ENCODE data around the gene CNKSR3.

Gene CNKSR3

GRCh38 chr6:154406869-154407268 lies 103.6 kb downstream of the CNKSR3 start:
- no peak for TF ChIP-seq TOX (CRISPR knock-in tag; IDR thresholded peaks at IDR 0.05; ENCODE audit: borderline replicate concordance)
- no peak for TF ChIP-seq PPARA (CRISPR knock-in tag; IDR thresholded peaks at IDR 0.05; ENCODE audit: borderline replicate concordance)
- TF ChIP-seq ESRRG (CRISPR knock-in tag; IDR thresholded peaks at IDR 0.05) = no peak
- no peak for TF ChIP-seq CSRNP3 (CRISPR knock-in tag; IDR thresholded peaks at IDR 0.05)
- TF ChIP-seq GLIS3 (CRISPR knock-in tag; IDR thresholded peaks at IDR 0.05) = no peak
- ATAC-seq = no peak

GRCh38 chr6:154406301-154406700 lies 104.2 kb downstream of the CNKSR3 start:
- ATAC-seq = no peak
- TF ChIP-seq ZFP30 (CRISPR knock-in tag; IDR thresholded peaks at IDR 0.05) (no peak), POU6F1 (CRISPR knock-in tag; IDR thresholded peaks at IDR 0.05; ENCODE audit: borderline replicate concordance, low read depth) (no peak), PATZ1 (CRISPR knock-in tag; IDR thresholded peaks at IDR 0.05; ENCODE audit: borderline replicate concordance) (no peak)

- peak; percentile 38; the same call in 2 of the 3 replicates for ATAC-seq
- TF ChIP-seq TCF4 (CRISPR knock-in tag; IDR thresholded peaks at IDR 0.05; ENCODE audit: borderline replicate concordance) (no peak), BACH2 (CRISPR knock-in tag; IDR thresholded peaks at IDR 0.05; ENCODE audit: borderline replicate concordance) (no peak), CSRNP3 (CRISPR knock-in tag; IDR thresholded peaks at IDR 0.05) (no peak), CREB5 (CRISPR knock-in tag; IDR thresholded peaks at IDR 0.05; ENCODE audit: low read depth) (no peak), CSDC2 (CRISPR knock-in tag; IDR thresholded peaks at IDR 0.05) (no peak)
Observed at GRCh38 chr6:154404791-154405400, 105.6 kb downstream of the CNKSR3 start.

GRCh38 chr6:154403788-154404187 lies 106.7 kb downstream of the CNKSR3 start:
- ATAC-seq = peak; percentile 88
- TF ChIP-seq CSDC2 (CRISPR knock-in tag; IDR thresholded peaks at IDR 0.05) (no peak), ZFP30 (CRISPR knock-in tag; IDR thresholded peaks at IDR 0.05) (no peak), TOX (CRISPR knock-in tag; IDR thresholded peaks at IDR 0.05; ENCODE audit: borderline replicate concordance) (no peak), ZFP3 (CRISPR knock-in tag; IDR thresholded peaks at IDR 0.05) (no peak), PATZ1 (CRISPR knock-in tag; IDR thresholded peaks at IDR 0.05; ENCODE audit: borderline replicate concordance) (no peak), ZNF70 (CRISPR knock-in tag; IDR thresholded peaks at IDR 0.05) (no peak), OSR1 (CRISPR knock-in tag; IDR thresholded peaks at IDR 0.05) (no peak), ZC3H10 (CRISPR knock-in tag; IDR thresholded peaks at IDR 0.05) (no peak), SNAI2 (CRISPR knock-in tag; IDR thresholded peaks at IDR 0.05) (no peak), PPARA (CRISPR knock-in tag; IDR thresholded peaks at IDR 0.05; ENCODE audit: borderline replicate concordance) (no peak), BACH2 (CRISPR knock-in tag; IDR thresholded peaks at IDR 0.05; ENCODE audit: borderline replicate concordance) (no peak), TCF4 (CRISPR knock-in tag; IDR thresholded peaks at IDR 0.05; ENCODE audit: borderline replicate concordance) (no peak), TSHZ2 (CRISPR knock-in tag; IDR thresholded peaks at IDR 0.05) (no peak), ZNF565 (CRISPR knock-in tag; conservative IDR thresholded peaks at IDR 0.05; ENCODE audit: low read depth) (no peak), ARNTL (CRISPR knock-in tag; IDR thresholded peaks at IDR 0.05; ENCODE audit: borderline replicate concordance, low read depth) (no peak), ESRRG (CRISPR knock-in tag; IDR thresholded peaks at IDR 0.05) (no peak), CREB5 (CRISPR knock-in tag; IDR thresholded peaks at IDR 0.05; ENCODE audit: low read depth) (no peak)

All from SK-N-SH treated with all-trans-retinoic acid at 6 μM for 48 hours (cell line).